Esophagus squamous epithelium (tissue), 5 donors: ENCODE results near the gene SLC4A1. TPM values are rescaled to one million over a fixed set of nuclear protein-coding genes. Genes with fewer than 3 reads are reported as not detected.

Source experiments
- DNase-seq: peaks from one replicate; lab custom pipeline; 2025; lab: John Stamatoyannopoulos, UW
- H3K27ac ChIP-seq, 4 donors: fragments of 200-600 bp; sonication (generic); one replicate each; pipeline ENCODE4 v1.5.1; 2016 to 2019; ENCODE audit warnings: mild to moderate bottlenecking in 1 of 4
- H3K27me3 ChIP-seq, 4 donors: fragments of 200-600 bp; sonication (generic); 1 replicate in 3 of 4; 2 replicates in 1 of 4; pipeline versions ENCODE4 v1.5.1 to v1.6.0; 2017 to 2021; ENCODE audit warnings: antibody characterized with exemption in 1 of 4
- H3K36me3 ChIP-seq, 3 donors: fragments of 200-600 bp; sonication (generic); one replicate each; pipeline ENCODE4 v1.5.1; 2016 to 2019
- H3K4me1 ChIP-seq, 3 donors: fragments of 200-600 bp; sonication (generic); one replicate each; pipeline ENCODE4 v1.5.1; 2017 to 2019
- H3K4me3 ChIP-seq, 4 donors: fragments of 200-600 bp; sonication (generic); 1 replicate in 3 of 4; 2 replicates in 1 of 4; pipeline ENCODE4 v1.5.1; 2016 to 2019; ENCODE audit warnings: mild to moderate bottlenecking in 2 of 4, moderate library complexity in 1 of 4
- H3K9me3 ChIP-seq, 3 donors: fragments of 200-600 bp; sonication (generic); one replicate each; pipeline ENCODE4 v1.5.1; 2016 to 2019
- CTCF ChIP-seq, 6 experiments: fragments of 450-650 bp in 4 of 6; fragments of 200-600 bp in 2 of 6; sonication (generic) in 2 of 6; IDR thresholded peaks; one replicate each; pipeline ENCODE4 v1.5.1; 2016 to 2019; ENCODE audit warnings: antibody characterized with exemption in 6 of 6, mild to moderate bottlenecking in 4 of 6, moderate library complexity in 4 of 6
- POLR2A ChIP-seq, 4 donors: fragments of 450-650 bp; IDR thresholded peaks; one replicate each; pipeline ENCODE4 v1.6.1; 2017; ENCODE audit warnings: antibody characterized with exemption in 4 of 4, mild to moderate bottlenecking in 4 of 4, moderate library complexity in 3 of 4
- WGBS, 2 donors: methylation state at CpG; one replicate each; pipeline ENCODE4 v1.1.5; 2018; 5-methylcytosine and 5-hydroxymethylcytosine counted together
- intact Hi-C: fragments of 100-400 bp; cut with DNase I; formaldehyde crosslinking; loops from one replicate; pipeline ENCODE4 v1.15.0; 2022
- total RNA-seq, 4 donors: library from RNA; depleted of rRNA; stranded (reverse); fragments of >200 nt; gene quantifications; one replicate each; pipeline ENCODE4 v1.1.0, GENCODE V29; 2016
- donor health status: DM: yes; HTN: yes; CAD: no.

SLC4A1 gene
- total RNA-seq, 4 donors from 2014 or later = not detected

GRCh38 chr17:44310609-44311376, 42.9 kb upstream of the SLC4A1 start:
- no peak overlapping the region for H3K27ac ChIP-seq
- 68 to 95% methylated on average over 7 to 8 of the region's 10 CpGs for WGBS, 2 donors
- no peaks in the 10 kb centered on the region for H3K36me3 ChIP-seq
- H3K4me3 ChIP-seq = no peak overlapping the region
- intact Hi-C loops = no loop called here
- no peaks in the 10 kb centered on the region for H3K9me3 ChIP-seq
- H3K27me3 ChIP-seq = peaks cover 0 to 58% (median 3%) of the 10 kb centered on the region in 4 donors
- H3K4me1 ChIP-seq = peaks cover 31 to 45% (median 35%) of the 10 kb centered on the region in 3 donors
- TF ChIP-seq POLR2A (IDR thresholded peaks at IDR 0.05) (no peak), CTCF (IDR thresholded peaks at IDR 0.05) (no peak)
- no peak for DNase-seq

- Histone ChIP-seq H3K4me1 (peaks cover 27 to 39% (median 30%) of the 10 kb centered on the region in 3 donors), H3K36me3 (no peaks in the 10 kb centered on the region), H3K4me3 (no peak overlapping the region), H3K27ac (no peak overlapping the region), H3K9me3 (no peaks in the 10 kb centered on the region), H3K27me3 (peaks cover 0 to 58% (median 0%) of the 10 kb centered on the region in 4 donors)
- intact Hi-C loops = no loop called here
- DNase-seq = no peak
- TF ChIP-seq POLR2A (IDR thresholded peaks at IDR 0.05) (no peak), CTCF (IDR thresholded peaks at IDR 0.05) (no peak)
- WGBS, 2 donors = 85 to 95% methylated on average over 2 of the region's 2 CpGs
These were observed 42.3 kb upstream of the SLC4A1 start for GRCh38 chr17:44310188-44310587.

- Histone ChIP-seq H3K4me1 (peaks cover 21 to 32% (median 24%) of the 10 kb centered on the region in 3 donors), H3K9me3 (no peaks in the 10 kb centered on the region), H3K36me3 (no peaks in the 10 kb centered on the region), H3K27ac (no peak overlapping the region), H3K4me3 (no peak overlapping the region), H3K27me3 (peaks cover 0 to 51% (median 0%) of the 10 kb centered on the region in 4 donors)
- TF ChIP-seq CTCF (IDR thresholded peaks at IDR 0.05) (no peak), POLR2A (IDR thresholded peaks at IDR 0.05) (no peak)
- intact Hi-C loops = no loop called here
- WGBS, 2 donors = 58% methylated on average over 4 of the region's 5 CpGs; no CpG with 5 or more reads in 1 of the 2 donors
- DNase-seq = no peak
These were observed 41.5 kb upstream of the SLC4A1 start for GRCh38 chr17:44309472-44309871.

DNA sequence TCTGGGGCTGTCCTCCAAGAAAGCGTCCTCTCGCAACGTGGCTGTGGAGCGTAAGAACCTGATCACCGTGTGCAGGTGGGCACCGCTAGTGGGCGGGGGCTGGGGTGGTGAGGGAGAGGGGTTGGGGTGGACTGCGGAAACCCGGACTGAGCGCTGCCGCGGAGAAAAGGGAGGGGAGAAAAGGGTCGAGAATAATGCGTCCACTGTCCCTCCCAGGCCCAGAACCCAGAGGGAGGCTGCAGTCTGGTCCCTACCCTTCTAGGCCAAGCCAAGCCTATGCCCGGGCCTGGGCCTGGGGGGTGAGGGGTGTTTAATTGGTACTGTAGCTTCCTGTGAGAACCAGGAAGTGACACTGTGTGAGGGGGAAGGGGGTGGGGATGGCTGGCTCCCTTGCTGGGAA, 40.9 kb upstream of the SLC4A1 start:
- no peaks in the 10 kb centered on the region for H3K36me3 ChIP-seq
- H3K4me1 ChIP-seq = peaks cover 19 to 27% (median 24%) of the 10 kb centered on the region in 3 donors
- DNase-seq = no peak
- intact Hi-C loops = no loop called here
- WGBS, 2 donors = 0 to 3% methylated on average over 5 to 12 of the region's 15 CpGs
- H3K9me3 ChIP-seq = no peaks in the 10 kb centered on the region
- peaks cover 0 to 51% (median 0%) of the 10 kb centered on the region in 4 donors for H3K27me3 ChIP-seq
- H3K4me3 ChIP-seq = peak overlapping the region; percentile 23 to 69 (median 48)
- no peak overlapping the region for H3K27ac ChIP-seq
- TF ChIP-seq POLR2A (IDR thresholded peaks at IDR 0.05) (no peak), CTCF (IDR thresholded peaks at IDR 0.05) (no peak)

DNA sequence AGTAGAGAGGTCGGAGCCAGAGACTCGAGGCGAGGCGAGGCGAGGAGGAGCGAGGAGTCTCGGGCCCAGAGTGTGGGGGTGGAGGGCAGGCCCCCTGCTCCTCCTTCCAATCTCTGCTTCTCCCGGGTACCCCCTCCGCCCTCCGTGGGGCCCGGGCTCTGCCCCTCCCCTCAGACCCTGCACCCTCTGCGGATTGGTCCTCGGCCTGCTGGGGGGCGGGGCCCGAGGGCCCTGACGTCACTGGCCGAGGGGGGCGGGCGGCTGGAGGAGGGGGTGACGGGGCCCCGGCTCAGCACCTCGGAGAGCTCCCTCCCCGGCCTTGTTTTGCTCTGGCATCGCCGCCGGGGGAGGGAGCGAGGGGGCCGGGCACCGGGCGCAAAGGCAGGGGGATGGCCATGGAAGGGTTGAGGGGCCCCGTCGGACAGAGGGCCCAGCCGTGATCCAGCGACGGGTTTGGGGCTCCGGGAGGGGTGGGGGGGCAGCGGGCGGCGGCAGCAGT, 40.4 kb upstream of the SLC4A1 start, which contains the start of gene RUNDC3A:
Gene RUNDC3A, plus strand, starts transcription at position 282 of the 499 bp plus-strand sequence. CDS start 232 bp downstream, outside the sequence.
- Histone ChIP-seq H3K27ac (peak within 1 kb of the TSS in 3 of 4 donors; percentile 57 to 70 (median 67)), H3K4me3 (peak within 1 kb of the TSS; percentile 23 to 69 (median 48)), H3K9me3 (no peaks in the 10 kb centered on the region), H3K27me3 (peaks cover 0 to 46% (median 0%) of the 10 kb centered on the region in 4 donors), H3K4me1 (peaks cover 19 to 27% (median 24%) of the 10 kb centered on the region in 3 donors), H3K36me3 (no peaks in the 10 kb centered on the region)
- TF ChIP-seq CTCF (IDR thresholded peaks at IDR 0.05) (no peak), POLR2A (IDR thresholded peaks at IDR 0.05) (no peak)
- intact Hi-C loops = no loop called here
- DNase-seq = no peak
- 0% methylated on average over 3 of the region's 39 CpGs for WGBS, 2 donors
